HepG2 (cell line): ENCODE data around the gene LYPD8.

Experiments used
- CENPX ChIP-seq: sonication (generic); formaldehyde crosslinking; IDR thresholded peaks from 2 replicates; pipeline ENCODE4 v1.9.0; 2021; ENCODE audit warnings: mild to moderate bottlenecking, missing genetic modification reagents, moderate library complexity
- CTCF ChIP-seq: sonication (generic); formaldehyde crosslinking; IDR thresholded peaks from 2 replicates; pipeline ENCODE4 v1.5.0; 2020; ENCODE audit warnings: mild to moderate bottlenecking, missing genetic modification reagents, moderate library complexity
- NR3C1 ChIP-seq: sonication (generic); formaldehyde crosslinking; IDR thresholded peaks from 2 replicates; pipeline ENCODE4 v1.4.0; 2020; ENCODE audit warnings: missing genetic modification reagents

- no peak for TF ChIP-seq CENPX (CRISPR knock-in tag)
- TF ChIP-seq NR3C1 (CRISPR knock-in tag), result no peak
- TF ChIP-seq CTCF (CRISPR knock-in tag), result no peak
Observed at GRCh38 chr1:248751635-248752034, 3.9 kb downstream of the LYPD8 start.
